GM18505 (cell line): Measurements from ENCODE around the gene CROT.

Experiments used
- ATAC-seq: cut with Tn5 transposase; IDR thresholded peaks from one replicate; pipeline ENCODE4 v1.9.1; 2021; ENCODE audit not compliant: unreplicated experiment
- POLR2A ChIP-seq: IDR thresholded peaks from 4 replicates; pipeline ENCODE4 v1.6.1; 2011; ENCODE audit warnings: borderline replicate concordance; ENCODE audit not compliant: insufficient read depth, insufficient read length; ENCODE audit errors: extremely low read depth

The CROT gene

GRCh38 chr7:87413951-87414793 lies 68.7 kb downstream of the CROT start:
- ATAC-seq, result no peak
- TF ChIP-seq POLR2A, result no peak

GRCh38 chr7:87414794-87415188 lies 69.3 kb downstream of the CROT start:
- no peak for ATAC-seq
- no peak for TF ChIP-seq POLR2A

GRCh38 chr7:87416682-87417587 lies 71.5 kb downstream of the CROT start:
- no peak for ATAC-seq

GRCh38 chr7:87420173-87420572 lies 74.7 kb downstream of the CROT start:
- TF ChIP-seq POLR2A, result no peak
- ATAC-seq, result no peak

More at GRCh38 chr7:87416682-87417587, 71.5 kb downstream of the CROT start:
- TF ChIP-seq POLR2A, result no peak

- TF ChIP-seq POLR2A, result no peak
- no peak for ATAC-seq
Observed at GRCh38 chr7:87424075-87424474, 78.6 kb downstream of the CROT start.

GRCh38 chr7:87426160-87426559 lies 80.7 kb downstream of the CROT start:
- ATAC-seq, result no peak
- no peak for TF ChIP-seq POLR2A

- no peak for TF ChIP-seq POLR2A
- no peak for ATAC-seq
Observed at GRCh38 chr7:87427288-87427687, 81.8 kb downstream of the CROT start.

- TF ChIP-seq POLR2A, result no peak
- ATAC-seq, result no peak
Observed at GRCh38 chr7:87432536-87432935, 87.1 kb downstream of the CROT start.

- no peak for TF ChIP-seq POLR2A
- ATAC-seq, result no peak
Observed at GRCh38 chr7:87435546-87435945, 90.1 kb downstream of the CROT start.

GRCh38 chr7:87445897-87446296 lies 100.4 kb downstream of the CROT start:
- peak; percentile 97 for ATAC-seq
- TF ChIP-seq POLR2A, result no peak

GRCh38 chr7:87447116-87447635 lies 101.7 kb downstream of the CROT start:
- ATAC-seq, result no peak
- no peak for TF ChIP-seq POLR2A

GRCh38 chr7:87448388-87448787 lies 102.9 kb downstream of the CROT start:
- TF ChIP-seq POLR2A, result no peak
- no peak for ATAC-seq
